Neuronal stem cell (in vitro differentiated cells): ENCODE data around the gene CCNQ.

Experiments
- DNase-seq: peaks from one replicate; pipeline ENCODE4 v3.0.0-alpha.2; 2013; ENCODE audit warnings: low spot score
- H2AFZ ChIP-seq: one replicate; pipeline ENCODE4 v1.6.1; 2013; ENCODE audit warnings: mild to moderate bottlenecking, low read length, inconsistent platforms
- H2AK5ac ChIP-seq: 2 replicates; pipeline ENCODE4 v1.6.1; 2013; ENCODE audit warnings: low read depth, mild to moderate bottlenecking, inconsistent platforms, low read length, moderate library complexity, mixed read lengths
- H2BK120ac ChIP-seq: 2 replicates; pipeline ENCODE4 v1.6.1; 2013; ENCODE audit warnings: low read depth, mild to moderate bottlenecking, inconsistent platforms, low read length, moderate library complexity, mixed read lengths
- H2BK12ac ChIP-seq: one replicate; pipeline ENCODE4 v1.6.1; 2013; ENCODE audit warnings: low read length, inconsistent platforms
- H2BK15ac ChIP-seq: 2 replicates; pipeline ENCODE4 v1.6.1; 2013; ENCODE audit warnings: mild to moderate bottlenecking, low read length, inconsistent platforms, mixed read lengths
- H2BK5ac ChIP-seq: one replicate; pipeline ENCODE4 v1.6.1; 2013; ENCODE audit warnings: inconsistent platforms, mild to moderate bottlenecking, low read length, moderate library complexity
- H3K14ac ChIP-seq: one replicate; pipeline ENCODE4 v1.6.1; 2013; ENCODE audit warnings: low read length, inconsistent platforms
- H3K18ac ChIP-seq: 2 replicates; pipeline ENCODE4 v1.6.1; 2013; ENCODE audit warnings: low read length, inconsistent platforms
- H3K23ac ChIP-seq: 2 replicates; pipeline ENCODE4 v1.6.1; 2013; ENCODE audit warnings: low read depth, mild to moderate bottlenecking, mixed read lengths, low read length, inconsistent platforms; ENCODE audit not compliant: poor library complexity
- H3K27ac ChIP-seq: replicated peaks from 3 replicates; pipeline ENCODE4 v1.5.1; 2013; ENCODE audit warnings: low read length, inconsistent platforms
- H3K27me3 ChIP-seq, 3 experiments: 2 replicates each; pipeline ENCODE4 v1.6.1; 2013; ENCODE audit warnings: low read length in 3 of 3, mild to moderate bottlenecking in 2 of 3, inconsistent platforms in 1 of 3, low read depth in 1 of 3, mixed read lengths in 1 of 3, moderate library complexity in 1 of 3; ENCODE audit not compliant: control insufficient read depth in 3 of 3, insufficient read depth in 3 of 3
- H3K36me3 ChIP-seq, 2 donors: replicated peaks in 1 of 2; 2 replicates each; pipeline ENCODE4 v1.6.1; 2013; ENCODE audit warnings: low read length in 2 of 2; ENCODE audit not compliant: control insufficient read depth in 2 of 2, insufficient read depth in 2 of 2
- H3K4ac ChIP-seq: 2 replicates; pipeline ENCODE4 v1.6.1; 2013; ENCODE audit warnings: inconsistent platforms, mild to moderate bottlenecking, low read length, moderate library complexity
- H3K4me1 ChIP-seq, 2 donors: 1 replicate in 1 of 2; 2 replicates in 1 of 2; pipeline ENCODE4 v1.6.1; 2013; ENCODE audit warnings: low read length in 2 of 2, low read depth in 1 of 2; ENCODE audit not compliant: control insufficient read depth in 2 of 2, insufficient read depth in 1 of 2
- H3K4me2 ChIP-seq: one replicate; pipeline ENCODE4 v1.6.1; 2013; ENCODE audit warnings: mild to moderate bottlenecking, low read length, inconsistent platforms; ENCODE audit not compliant: insufficient read depth, poor library complexity, severe bottlenecking
- H3K4me3 ChIP-seq, 2 donors: 2 replicates each; pipeline ENCODE4 v1.5.1; 2013; ENCODE audit warnings: low read length in 2 of 2, mild to moderate bottlenecking in 2 of 2, inconsistent platforms in 1 of 2, moderate library complexity in 1 of 2
- H3K79me1 ChIP-seq: one replicate; pipeline ENCODE4 v1.6.1; 2013; ENCODE audit warnings: low read depth, mild to moderate bottlenecking, inconsistent platforms, low read length, moderate library complexity
- H3K9ac ChIP-seq: one replicate; pipeline ENCODE4 v1.6.1; 2013; ENCODE audit warnings: mild to moderate bottlenecking, low read depth, low read length, inconsistent platforms; ENCODE audit not compliant: poor library complexity
- H3K9me3 ChIP-seq, 2 donors: replicated peaks in 1 of 2; 2 replicates each; pipeline versions ENCODE3 to v1.6.1; 2013; ENCODE audit warnings: low read length in 2 of 2, mild to moderate bottlenecking in 2 of 2, inconsistent platforms in 1 of 2, low read depth in 1 of 2, mixed read lengths in 1 of 2, moderate library complexity in 1 of 2; ENCODE audit not compliant: control insufficient read depth in 2 of 2, insufficient read depth in 1 of 2
- H4K8ac ChIP-seq: one replicate; pipeline ENCODE4 v1.6.1; 2013; ENCODE audit warnings: low read depth, mild to moderate bottlenecking, inconsistent platforms, low read length, moderate library complexity
- H4K91ac ChIP-seq: one replicate; pipeline ENCODE4 v1.6.1; 2013; ENCODE audit warnings: low read length, low read depth, mild to moderate bottlenecking, inconsistent platforms; ENCODE audit not compliant: poor library complexity
- WGBS, 2 donors: extraction: QIAGEN DNeasy Blood & Tissue Kit; methylation state at CpG; one replicate each; pipeline ENCODE4 v1.1.7; 2013; ENCODE audit warnings: missing lambda C conversion rate in 2 of 2, mixed read lengths in 1 of 2; ENCODE audit not compliant: insufficient read length in 2 of 2, insufficient replicate concordance in 1 of 2; ENCODE audit errors: extremely low coverage in 2 of 2; 5-methylcytosine and 5-hydroxymethylcytosine counted together

The CCNQ gene

DNA sequence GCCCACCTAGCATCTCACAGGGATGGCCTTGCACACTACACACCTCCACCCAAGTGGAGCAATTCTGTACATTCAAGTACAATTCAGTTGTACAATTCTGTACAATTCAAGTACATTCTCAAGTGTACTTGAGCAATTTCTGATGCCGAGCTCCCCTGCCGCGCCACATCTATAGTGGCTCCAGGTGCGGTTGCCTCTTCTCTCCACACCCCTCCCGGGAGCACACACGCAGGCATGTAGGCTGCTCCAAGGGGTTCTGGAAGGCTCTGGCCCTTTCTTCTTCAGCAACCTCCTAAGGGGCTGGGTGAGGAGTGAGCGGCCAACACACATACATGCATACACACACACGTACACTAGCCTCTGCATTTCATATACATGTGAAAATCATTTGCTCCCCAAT, 29.2 kb upstream of the CCNQ start:
- Histone ChIP-seq H4K8ac (no peak overlapping the region), H3K79me1 (no peaks in the 10 kb centered on the region), H2BK12ac (no peak overlapping the region), H3K4me3 (no peak overlapping the region), H2BK5ac (no peak overlapping the region), H2BK120ac (no peak overlapping the region), H2BK15ac (no peak overlapping the region), H3K27ac (no peak overlapping the region), H3K4ac (no peak overlapping the region), H3K9me3 (no peaks in the 10 kb centered on the region), H3K18ac (no peak overlapping the region), H3K4me2 (no peak overlapping the region), H3K9ac (no peak overlapping the region), H3K4me1 (peaks cover 0 to 3% of the 10 kb centered on the region in 2 donors), H4K91ac (no peak overlapping the region), H3K36me3 (no peaks in the 10 kb centered on the region), H3K23ac (no peak overlapping the region), H2AK5ac (no peak overlapping the region), H3K14ac (no peak overlapping the region), H3K27me3 (peaks cover 0 to 84% (median 0%) of the 10 kb centered on the region in 3 experiments), H2AFZ (peak overlapping the region; percentile 21)
- no peak for DNase-seq
- WGBS, 2 donors, result no CpG with 5 or more reads among the region's 8 CpGs

DNA sequence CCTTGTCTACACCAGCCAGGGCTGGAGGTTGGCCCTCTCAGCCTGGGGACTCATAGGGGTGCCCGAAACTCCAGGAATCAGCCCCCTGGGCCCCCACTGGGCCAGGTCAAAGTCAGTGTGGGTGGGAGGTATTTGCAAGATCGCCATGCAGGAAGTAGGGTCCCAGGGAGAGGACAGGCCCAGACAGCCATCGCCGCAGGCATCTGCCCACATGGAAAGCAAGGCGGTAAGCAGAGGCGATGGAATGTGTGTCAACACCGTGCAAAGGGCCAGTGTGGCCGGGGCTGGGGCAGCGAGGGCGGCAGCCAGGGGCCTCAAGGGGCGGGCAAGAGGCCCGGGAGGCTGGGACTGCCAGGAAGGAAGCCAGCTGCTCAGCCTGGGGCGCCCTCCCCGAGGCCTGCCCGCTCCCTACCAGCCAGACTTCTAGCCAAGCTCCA, 28.8 kb upstream of the CCNQ start:
- Histone ChIP-seq H3K9ac (no peak overlapping the region), H3K36me3 (no peaks in the 10 kb centered on the region)

DNA sequence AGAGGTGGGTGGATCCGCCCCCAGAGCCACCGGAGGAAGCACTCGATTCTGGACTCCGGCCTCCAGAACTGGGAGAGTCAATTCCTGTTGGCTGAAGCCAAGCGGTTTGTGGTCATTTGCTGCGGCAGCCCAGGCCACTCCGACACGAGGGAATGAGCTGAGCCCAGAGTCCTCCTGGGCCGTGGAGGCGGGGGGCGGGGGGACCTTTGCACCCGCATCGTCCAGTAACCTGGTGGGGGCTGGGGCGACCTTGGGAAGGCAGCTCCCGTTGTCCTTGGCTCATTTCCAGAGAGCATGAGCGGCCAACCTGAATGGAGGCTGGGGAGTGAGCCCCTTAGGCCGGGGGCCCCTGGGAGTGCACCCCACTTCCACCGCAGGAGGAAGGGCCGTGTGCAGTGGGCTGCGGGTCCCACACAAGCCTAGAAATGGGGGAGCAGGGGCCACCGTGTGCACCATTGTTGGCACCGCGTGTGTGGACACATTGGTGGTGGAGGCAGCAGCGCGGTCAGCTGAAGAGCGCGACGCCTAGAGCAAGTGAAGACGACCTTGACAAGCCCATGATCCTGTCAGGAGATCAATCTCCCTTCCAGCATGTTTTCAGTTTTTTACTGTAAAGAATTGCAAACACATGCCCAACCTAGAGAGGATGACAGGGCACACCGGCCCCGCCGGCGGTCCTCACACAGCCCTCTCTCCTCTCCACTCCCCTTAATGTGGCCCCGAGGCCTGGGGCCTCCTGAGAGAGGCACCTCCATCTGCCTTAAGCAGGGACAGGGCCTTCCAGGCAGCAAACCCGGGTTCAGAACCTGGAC, 28.1 kb upstream of the CCNQ start:
- Histone ChIP-seq H3K23ac (no peak overlapping the region), H2BK120ac (no peak overlapping the region), H3K9ac (no peak overlapping the region), H2AK5ac (no peak overlapping the region), H2BK15ac (no peak overlapping the region), H3K4me2 (no peak overlapping the region), H3K4me3 (no peak overlapping the region), H3K36me3 (no peaks in the 10 kb centered on the region), H3K4me1 (peaks cover 0 to 3% of the 10 kb centered on the region in 2 donors), H3K27ac (no peak overlapping the region), H3K79me1 (no peaks in the 10 kb centered on the region), H3K9me3 (no peaks in the 10 kb centered on the region), H3K4ac (no peak overlapping the region), H2BK5ac (no peak overlapping the region), H2AFZ (peak overlapping the region; percentile 21), H3K27me3 (peaks cover 0 to 85% (median 0%) of the 10 kb centered on the region in 3 experiments), H4K8ac (no peak overlapping the region), H4K91ac (no peak overlapping the region), H3K14ac (no peak overlapping the region), H2BK12ac (no peak overlapping the region), H3K18ac (no peak overlapping the region)
- no peak for DNase-seq
- no CpG with 5 or more reads among the region's 35 CpGs for WGBS, 2 donors

More for the DNA sequence above, 28.8 kb upstream of the CCNQ start:
- Histone ChIP-seq H2BK12ac (no peak overlapping the region), H3K14ac (no peak overlapping the region), H4K91ac (no peak overlapping the region), H3K79me1 (no peaks in the 10 kb centered on the region), H3K4ac (no peak overlapping the region), H4K8ac (no peak overlapping the region), H3K23ac (no peak overlapping the region), H3K4me3 (no peak overlapping the region), H2BK5ac (no peak overlapping the region), H3K4me1 (peaks cover 0 to 3% of the 10 kb centered on the region in 2 donors), H2AFZ (peak overlapping the region; percentile 21), H2BK15ac (no peak overlapping the region), H3K27me3 (peaks cover 0 to 87% (median 0%) of the 10 kb centered on the region in 3 experiments), H2BK120ac (no peak overlapping the region), H3K18ac (no peak overlapping the region), H3K9me3 (no peaks in the 10 kb centered on the region), H3K4me2 (no peak overlapping the region), H2AK5ac (no peak overlapping the region), H3K27ac (no peak overlapping the region)
- no CpG with 5 or more reads among the region's 15 CpGs for WGBS, 2 donors
- no peak for DNase-seq

DNA sequence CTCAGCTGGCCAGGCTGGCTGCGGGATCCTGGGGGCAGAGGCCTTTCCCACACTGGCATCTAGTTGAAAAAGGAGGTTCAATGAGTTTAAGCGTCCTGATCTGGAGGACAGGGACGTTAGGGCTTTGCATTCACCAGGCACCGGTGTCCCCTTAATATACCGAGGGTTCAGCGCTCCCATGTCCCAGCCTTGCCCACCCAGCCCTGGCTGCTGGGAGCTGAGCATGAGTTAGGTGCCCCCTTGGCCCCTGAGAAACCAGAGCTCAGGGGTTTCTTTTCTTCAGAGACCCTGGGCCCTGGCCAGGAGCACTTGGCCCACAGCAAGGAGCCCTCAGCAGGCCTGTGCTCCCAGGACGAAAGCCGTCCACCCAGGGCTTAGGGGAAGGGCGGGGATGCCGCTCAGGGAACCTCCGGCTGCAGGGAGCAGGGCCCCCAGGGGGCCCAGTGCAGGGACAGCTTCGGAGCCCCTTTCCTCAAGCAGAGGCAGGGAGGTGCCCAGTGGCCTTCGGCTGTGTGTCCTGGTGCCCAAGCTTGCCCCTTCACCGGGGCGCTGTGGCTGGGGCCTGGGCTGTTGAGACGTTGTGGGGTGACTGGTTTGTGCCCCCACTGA, 27.2 kb upstream of the CCNQ start:
- Histone ChIP-seq H3K4me1 (peaks cover 0 to 3% of the 10 kb centered on the region in 2 donors), H2AK5ac (no peak overlapping the region), H3K27ac (no peak overlapping the region), H3K23ac (no peak overlapping the region), H2AFZ (no peak overlapping the region), H3K79me1 (no peaks in the 10 kb centered on the region), H3K9me3 (no peaks in the 10 kb centered on the region), H3K36me3 (no peaks in the 10 kb centered on the region), H3K4me2 (no peak overlapping the region), H3K27me3 (peaks cover 0 to 79% (median 0%) of the 10 kb centered on the region in 3 experiments), H2BK5ac (no peak overlapping the region), H4K8ac (no peak overlapping the region), H3K4me3 (no peak overlapping the region), H3K9ac (no peak overlapping the region), H3K18ac (no peak overlapping the region), H3K14ac (no peak overlapping the region), H4K91ac (no peak overlapping the region), H2BK12ac (no peak overlapping the region), H3K4ac (no peak overlapping the region), H2BK15ac (no peak overlapping the region), H2BK120ac (no peak overlapping the region)
- DNase-seq, result no peak
- no CpG with 5 or more reads among the region's 16 CpGs for WGBS, 2 donors
